Breast epithelium (tissue), 4 donors: ENCODE results near the gene CDRT15L2. TPM values are rescaled to one million over a fixed set of nuclear protein-coding genes. Genes with fewer than 3 reads are reported as not detected.
"Not testable (repeated sequence)": the region's sequence is repeated elsewhere in the genome, so short reads cannot be mapped to it uniquely, and the experiment has no call there.

ENCODE experiments used
- DNase-seq, 2 donors: peaks; one replicate each; pipeline ENCODE4 v3.0.0-alpha.2; 2019; ENCODE audit warnings: low spot score in 2 of 2
- H3K27ac ChIP-seq, 2 donors: fragments of 200-600 bp; sonication (generic) in 1 of 2; one replicate each; pipeline ENCODE4 v1.5.1; 2016 to 2019; ENCODE audit warnings: mild to moderate bottlenecking in 1 of 2
- H3K27me3 ChIP-seq, 2 donors: fragments of 200-600 bp; sonication (generic) in 1 of 2; one replicate each; pipeline versions ENCODE4 v1.5.1 to v1.6.0; 2017 to 2019; ENCODE audit warnings: control low read depth in 1 of 2, mild to moderate bottlenecking in 1 of 2
- H3K36me3 ChIP-seq: fragments of 200-600 bp; one replicate; pipeline ENCODE4 v1.5.1; 2019
- H3K4me1 ChIP-seq, 2 donors: fragments of 200-600 bp; sonication (generic); one replicate each; pipeline ENCODE4 v1.5.1; 2016 to 2019; ENCODE audit warnings: control low read depth in 1 of 2
- H3K4me3 ChIP-seq, 3 donors: fragments of 200-600 bp; sonication (generic); 1 replicate in 2 of 3; 2 replicates in 1 of 3; pipeline ENCODE4 v1.5.1; 2016 to 2019; ENCODE audit warnings: mild to moderate bottlenecking in 3 of 3, moderate library complexity in 2 of 3
- H3K9me3 ChIP-seq, 2 donors: fragments of 200-600 bp; sonication (generic) in 1 of 2; one replicate each; pipeline ENCODE4 v1.5.1; 2016 to 2019; ENCODE audit warnings: control low read depth in 1 of 2
- intact Hi-C: fragments of 100-400 bp; cut with DNase I; formaldehyde crosslinking; loops from one replicate; pipeline ENCODE4 v1.15.1; 2023; ENCODE audit warnings: low total_unique reads
- total RNA-seq, 3 donors: library from RNA; depleted of rRNA; stranded (reverse); fragments of >200 nt; gene quantifications; one replicate each; pipeline ENCODE4 v1.1.0, GENCODE V29; 2016

The CDRT15L2 gene
- not detected for total RNA-seq

DNA sequence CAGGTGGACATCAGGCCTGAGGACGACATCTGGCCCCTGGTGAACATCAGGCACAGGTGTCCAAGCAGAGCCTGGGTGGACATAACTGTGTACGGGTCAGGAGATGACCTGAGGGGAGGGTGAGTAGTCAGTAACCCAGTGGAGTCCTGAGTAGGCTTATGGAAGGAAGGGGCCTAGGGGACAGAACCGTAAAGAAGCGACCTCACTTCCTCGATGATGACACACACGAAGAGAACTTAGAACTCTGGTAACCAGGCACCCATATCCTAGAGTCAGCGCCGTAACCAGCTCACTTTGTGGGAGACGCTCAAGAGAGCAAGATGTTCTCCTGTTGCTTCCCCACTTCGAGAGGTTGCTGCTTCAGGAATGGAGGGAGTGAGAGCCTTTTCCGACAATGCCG lies at the start of gene CDRT15L2:
TSS of gene CDRT15L2 (plus strand) at position 301 of the 400 bp plus-strand sequence. CDS start at position 321, 20 bp downstream.
- H3K4me3 ChIP-seq, H3K36me3 ChIP-seq, DNase-seq, H3K27me3 ChIP-seq, H3K4me1 ChIP-seq, H3K27ac ChIP-seq, intact Hi-C loops, H3K9me3 ChIP-seq: not testable (repeated sequence)

- intact Hi-C loops, H3K4me1 ChIP-seq, H3K4me3 ChIP-seq, H3K9me3 ChIP-seq, H3K36me3 ChIP-seq, DNase-seq, H3K27ac ChIP-seq, H3K27me3 ChIP-seq: not testable (repeated sequence)
Measured at GRCh38 chr17:20530104-20530503, 49.4 kb upstream of the CDRT15L2 start.

DNA sequence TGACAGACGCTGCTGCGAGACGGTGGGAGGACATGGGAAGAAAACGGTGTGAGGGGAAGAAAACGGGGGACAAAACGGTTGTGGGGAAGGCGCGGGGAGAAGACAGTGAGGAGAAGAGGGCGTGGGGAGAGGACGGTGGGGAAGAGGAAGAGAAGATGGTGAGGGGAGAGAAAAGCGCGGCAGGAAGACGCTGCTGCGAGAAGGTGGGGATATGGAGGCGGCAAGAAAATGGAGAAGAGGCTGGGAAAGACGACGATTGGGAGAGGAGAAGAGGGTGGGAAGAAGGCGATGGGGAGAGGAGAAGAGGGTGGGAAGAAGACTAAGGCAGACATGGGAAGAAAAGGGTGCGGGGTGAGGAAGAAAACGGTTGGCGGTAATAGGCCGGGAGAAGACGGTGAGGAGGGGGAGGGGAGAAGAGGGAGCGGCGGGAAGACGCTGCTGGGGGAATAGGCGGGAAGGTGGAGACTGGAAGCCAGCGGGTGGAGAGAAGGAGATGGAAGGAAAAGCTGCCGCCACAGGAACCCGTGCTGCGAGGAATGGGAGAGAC lies 46.9 kb upstream of the CDRT15L2 start:
- H3K36me3 ChIP-seq, H3K4me1 ChIP-seq, DNase-seq, H3K9me3 ChIP-seq, H3K27me3 ChIP-seq, intact Hi-C loops: not testable (repeated sequence)
- H3K4me3 ChIP-seq: peak overlapping the region; percentile 3 to 52 (median 36)
- peak overlapping the region in 1 of 2 donors; percentile 55 for H3K27ac ChIP-seq

DNA sequence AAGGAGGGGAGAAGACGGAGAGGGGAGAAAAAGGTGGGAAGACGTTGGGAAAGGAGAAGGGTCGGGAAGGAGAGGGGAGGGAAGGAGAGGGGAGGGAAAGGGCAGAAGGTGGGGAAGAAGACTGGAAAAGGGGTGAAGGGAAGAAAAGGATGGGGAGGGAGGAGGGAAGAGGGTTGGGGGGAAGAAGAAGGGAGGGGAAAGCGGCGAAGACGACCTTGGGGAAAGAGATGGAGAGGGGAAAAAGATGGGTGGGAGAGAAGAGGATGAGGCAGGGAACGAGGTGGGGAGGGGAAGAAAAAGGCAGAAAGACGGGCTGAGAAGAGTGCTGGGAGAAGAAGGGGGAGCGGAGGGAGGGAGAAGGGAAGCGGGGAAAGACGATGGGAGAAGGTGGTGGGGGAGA lies 46.3 kb upstream of the CDRT15L2 start:
- H3K4me1 ChIP-seq, H3K9me3 ChIP-seq, DNase-seq, intact Hi-C loops, H3K36me3 ChIP-seq, H3K27me3 ChIP-seq: not testable (repeated sequence)
- peak overlapping the region in 2 of 3 donors; percentile 36 to 52 for H3K4me3 ChIP-seq
- peak overlapping the region in 1 of 2 donors; percentile 55 for H3K27ac ChIP-seq

DNA sequence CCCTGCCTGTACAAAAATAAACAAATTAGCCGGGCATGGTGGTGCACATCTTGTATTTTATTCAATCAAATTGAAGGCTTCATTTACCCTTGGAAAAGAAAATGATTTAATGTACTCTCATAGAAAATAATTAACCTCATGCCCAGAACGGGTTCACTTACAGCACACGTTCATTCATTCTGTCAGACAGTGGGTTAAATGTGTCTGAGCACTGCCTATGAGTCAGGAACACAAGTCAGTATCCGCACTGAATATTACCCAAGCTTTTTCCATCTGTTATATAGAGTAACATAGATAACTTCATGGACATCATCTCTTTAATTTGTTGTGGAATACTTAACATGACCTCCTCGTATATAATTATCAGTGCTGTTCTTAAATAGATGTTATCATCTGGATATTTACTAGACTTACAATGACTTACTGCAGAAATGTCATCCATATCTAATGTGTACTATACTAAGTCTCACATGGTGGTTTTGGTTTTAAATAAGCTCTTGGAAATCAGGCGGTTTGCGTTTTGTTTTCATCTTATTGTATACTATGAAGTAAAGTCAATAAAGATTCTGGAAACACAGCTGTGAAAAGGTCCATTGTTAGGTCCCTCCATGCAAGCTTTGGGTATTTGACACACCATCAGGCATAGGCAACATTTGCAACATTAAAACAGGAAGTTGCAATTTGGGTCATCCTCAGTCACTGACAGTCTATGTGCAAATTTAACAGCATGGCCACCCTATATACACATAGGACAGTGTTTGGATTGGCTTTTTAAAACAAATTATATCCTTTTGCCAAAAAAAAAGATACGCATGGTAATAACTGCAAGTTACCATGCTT lies 44.6 kb upstream of the CDRT15L2 start:
- H3K9me3 ChIP-seq, intact Hi-C loops: not testable (repeated sequence)

GRCh38 chr17:20540414-20540813 lies 39.1 kb upstream of the CDRT15L2 start:
- H3K36me3 ChIP-seq, intact Hi-C loops, H3K27ac ChIP-seq, H3K4me3 ChIP-seq, H3K27me3 ChIP-seq, DNase-seq, H3K9me3 ChIP-seq, H3K4me1 ChIP-seq: not testable (repeated sequence)

More for the DNA sequence above, 44.6 kb upstream of the CDRT15L2 start:
- not testable (repeated sequence) for H3K27ac ChIP-seq, H3K27me3 ChIP-seq, DNase-seq, H3K4me1 ChIP-seq, H3K4me3 ChIP-seq, H3K36me3 ChIP-seq

GRCh38 chr17:20540865-20541264 lies 38.7 kb upstream of the CDRT15L2 start:
- H3K27ac ChIP-seq, intact Hi-C loops, H3K27me3 ChIP-seq, H3K9me3 ChIP-seq, H3K4me3 ChIP-seq, H3K36me3 ChIP-seq, H3K4me1 ChIP-seq: not testable (repeated sequence)
- DNase-seq: peak in 1 of 2 donors; percentile 54

- intact Hi-C loops, H3K9me3 ChIP-seq, H3K4me3 ChIP-seq, H3K4me1 ChIP-seq, H3K36me3 ChIP-seq, H3K27me3 ChIP-seq, DNase-seq, H3K27ac ChIP-seq: not testable (repeated sequence)
Measured at GRCh38 chr17:20541853-20542546, 37.5 kb upstream of the CDRT15L2 start.

GRCh38 chr17:20547923-20548322 lies 31.6 kb upstream of the CDRT15L2 start:
- H3K36me3 ChIP-seq, DNase-seq, intact Hi-C loops, H3K27me3 ChIP-seq, H3K27ac ChIP-seq, H3K4me1 ChIP-seq, H3K4me3 ChIP-seq, H3K9me3 ChIP-seq: not testable (repeated sequence)

DNA sequence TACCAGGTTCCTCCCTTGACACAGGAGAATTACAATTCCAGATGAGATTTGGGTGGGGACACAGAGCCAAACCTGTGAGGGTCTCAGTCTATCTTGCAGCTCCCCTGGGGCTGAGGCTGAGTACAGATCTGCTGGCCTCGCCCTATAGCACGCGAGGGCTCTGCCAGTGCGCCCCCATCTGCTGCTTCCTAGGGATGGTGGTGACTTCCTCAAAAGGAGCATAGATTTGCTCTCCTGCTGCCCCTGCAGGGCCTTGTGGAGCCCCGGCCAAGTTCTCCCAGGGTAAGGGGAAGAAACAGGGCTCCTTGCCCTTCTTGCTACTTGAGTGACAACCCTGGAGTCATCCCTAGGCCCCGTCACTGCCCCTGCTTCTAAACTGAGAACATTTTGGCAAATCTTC lies 26.6 kb upstream of the CDRT15L2 start:
- H3K27ac ChIP-seq, DNase-seq, H3K27me3 ChIP-seq, H3K9me3 ChIP-seq, intact Hi-C loops, H3K36me3 ChIP-seq, H3K4me1 ChIP-seq, H3K4me3 ChIP-seq: not testable (repeated sequence)

GRCh38 chr17:20554728-20555127 lies 24.8 kb upstream of the CDRT15L2 start:
- H3K27ac ChIP-seq, DNase-seq, H3K36me3 ChIP-seq, H3K4me3 ChIP-seq, intact Hi-C loops, H3K27me3 ChIP-seq, H3K4me1 ChIP-seq, H3K9me3 ChIP-seq: not testable (repeated sequence)

- intact Hi-C loops: not testable (repeated sequence)
Measured at GRCh38 chr17:20555135-20556010, 24.2 kb upstream of the CDRT15L2 start.

More at GRCh38 chr17:20555135-20556010, 24.2 kb upstream of the CDRT15L2 start:
- not testable (repeated sequence) for H3K4me1 ChIP-seq, DNase-seq, H3K4me3 ChIP-seq, H3K9me3 ChIP-seq, H3K27ac ChIP-seq, H3K36me3 ChIP-seq, H3K27me3 ChIP-seq
